ENCODE data around the gene LCE2D. TPM values are rescaled to one million over a fixed set of nuclear protein-coding genes. Genes with fewer than 3 reads are reported as not detected.
"Not testable (repeated sequence)": the region's sequence is repeated elsewhere in the genome, so short reads cannot be mapped to it uniquely, and the experiment has no call there.

LCE2D gene
- total and polyA plus RNA-seq, 8 donors = not detected

GRCh38 chr1:152679459-152679858, 16.3 kb downstream of the LCE2D start:
- peak in 1 of 2 donors; percentile 26 for DNase-seq
- no peaks in the 10 kb centered on the region for H3K36me3 ChIP-seq
- no peak overlapping the region for H3K27ac ChIP-seq
- no peaks in the 10 kb centered on the region for H3K4me1 ChIP-seq
- intact Hi-C loops (cut with DNase I; ENCODE audit: low total_unique reads) = no loop called here
- TF ChIP-seq EP300 (IDR thresholded peaks at IDR 0.05) = no peak
- no peak for TF ChIP-seq CTCF (IDR thresholded peaks at IDR 0.05)
- no peak for TF ChIP-seq POLR2A (IDR thresholded peaks at IDR 0.05)
- no peak for TF ChIP-seq POLR2AphosphoS5 (IDR thresholded peaks at IDR 0.05)
- H3K4me3 ChIP-seq = no peak overlapping the region
- H3K27me3 ChIP-seq = peaks cover 0 to 4% (median 0%) of the 10 kb centered on the region in 3 donors
- 52 to 79% (median 56%) methylated on average over 4 to 6 of the region's 6 CpGs for WGBS, 5 donors
- H3K9me3 ChIP-seq = no peaks in the 10 kb centered on the region

- no peak for DNase-seq
- 56 to 71% (median 63%) methylated on average over 2 of the region's 2 CpGs for WGBS, 5 donors
- intact Hi-C loops (cut with DNase I; ENCODE audit: low total_unique reads) = no loop called here
Observed at GRCh38 chr1:152681616-152682015, 18.4 kb downstream of the LCE2D start.

DNA sequence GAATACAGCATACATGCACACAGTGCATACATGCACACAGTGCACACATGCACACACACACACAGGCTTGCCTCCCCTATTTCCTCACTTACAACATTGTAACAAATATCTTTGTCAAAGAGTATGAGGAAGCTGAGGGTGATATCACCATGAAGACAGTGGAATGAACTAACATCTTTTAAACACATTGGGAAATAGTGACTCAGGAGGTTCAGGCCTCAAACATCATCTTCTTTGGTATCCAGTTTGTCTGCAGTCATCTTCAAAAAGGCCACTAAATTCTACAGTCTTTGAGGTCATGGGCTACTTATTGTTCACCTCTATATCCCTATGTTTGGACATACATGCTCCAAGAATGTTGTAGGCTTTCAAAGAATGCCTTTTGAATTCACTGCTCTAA, 20.7 kb downstream of the LCE2D start:
- DNase-seq = no peak
- Histone ChIP-seq H3K36me3 (no peaks in the 10 kb centered on the region), H3K9me3 (no peaks in the 10 kb centered on the region), H3K4me3 (no peak overlapping the region), H3K4me1 (no peaks in the 10 kb centered on the region), H3K27me3 (no peaks in the 10 kb centered on the region), H3K27ac (no peak overlapping the region)
- intact Hi-C loops (cut with DNase I; ENCODE audit: low total_unique reads) = no loop called here
- TF ChIP-seq CTCF (IDR thresholded peaks at IDR 0.05) (no peak), POLR2AphosphoS5 (IDR thresholded peaks at IDR 0.05) (no peak), POLR2A (IDR thresholded peaks at IDR 0.05) (no peak), EP300 (IDR thresholded peaks at IDR 0.05) (no peak)

More at GRCh38 chr1:152681616-152682015, 18.4 kb downstream of the LCE2D start:
- TF ChIP-seq CTCF (IDR thresholded peaks at IDR 0.05) (no peak), POLR2AphosphoS5 (IDR thresholded peaks at IDR 0.05) (no peak), POLR2A (IDR thresholded peaks at IDR 0.05) (no peak), EP300 (IDR thresholded peaks at IDR 0.05) (no peak)
- H3K27ac ChIP-seq = no peak overlapping the region
- no peaks in the 10 kb centered on the region for H3K36me3 ChIP-seq
- H3K9me3 ChIP-seq = no peaks in the 10 kb centered on the region
- no peaks in the 10 kb centered on the region for H3K27me3 ChIP-seq
- no peak overlapping the region for H3K4me3 ChIP-seq
- no peaks in the 10 kb centered on the region for H3K4me1 ChIP-seq

GRCh38 chr1:152685823-152686222, 22.6 kb downstream of the LCE2D start, which contains the start of gene LCE2B:
Gene LCE2B (plus strand): TSS chr1:152686123. CDS start chr1:152686844, 721 bp downstream.
- DNase-seq; intact Hi-C loops (cut with DNase I; ENCODE audit: low total_unique reads); H3K27ac ChIP-seq; H3K9me3 ChIP-seq; H3K4me3 ChIP-seq; H3K27me3 ChIP-seq; H3K36me3 ChIP-seq; H3K4me1 ChIP-seq: not testable (repeated sequence)
- 63 to 84% (median 69%) methylated on average over 4 of the region's 4 CpGs for WGBS, 5 donors

DNA sequence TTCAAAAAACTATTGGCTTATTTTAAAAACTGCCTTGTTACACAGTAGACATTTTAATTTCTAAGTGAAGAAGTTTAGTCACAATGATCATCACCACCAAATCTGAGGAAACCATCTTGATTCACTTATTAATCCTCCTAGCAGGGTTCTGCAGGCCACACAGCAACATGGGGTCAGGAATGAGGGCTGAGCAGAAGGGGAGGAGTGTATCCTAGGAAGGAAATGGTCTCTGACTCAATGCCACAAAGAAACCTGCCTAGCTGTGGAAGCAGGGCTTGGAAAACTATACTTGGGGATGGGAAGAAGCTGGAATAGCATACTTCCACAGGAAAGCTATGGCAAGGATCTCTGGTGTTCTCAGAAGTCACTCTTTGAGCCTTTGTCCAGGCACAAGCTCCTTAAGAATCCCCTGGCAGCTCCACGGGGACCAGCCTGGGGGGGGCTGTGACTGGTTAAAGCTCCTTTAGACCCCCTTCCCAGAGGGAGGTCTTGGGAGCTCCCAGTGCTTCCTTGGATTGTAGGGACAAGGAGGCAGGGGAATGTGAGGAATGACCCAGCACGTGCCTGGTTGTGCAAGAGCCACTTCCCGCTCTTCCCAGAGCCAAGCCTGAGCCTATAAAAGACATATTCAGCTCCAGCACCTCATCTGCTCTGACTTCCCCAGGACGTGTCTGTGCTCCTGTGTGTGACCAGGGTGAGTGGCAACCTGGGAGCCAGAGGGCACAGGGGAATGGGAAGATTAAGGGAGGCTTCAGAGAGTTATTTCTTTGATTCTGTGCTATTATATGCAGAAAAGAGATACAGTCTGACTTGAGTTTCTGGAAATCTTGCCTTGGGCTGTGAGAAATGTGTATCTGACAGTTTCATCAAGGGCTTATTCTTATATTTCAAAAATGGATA, 34.8 kb downstream of the LCE2D start, which contains the start of gene LCE2A:
TSS of gene LCE2A (plus strand) at position 645 of the 900 bp plus-strand sequence. CDS start 557 bp downstream, outside the sequence.
- no peaks in the 10 kb centered on the region for H3K36me3 ChIP-seq
- DNase-seq = no peak
- 40 to 61% (median 50%) methylated on average over 4 of the region's 4 CpGs for WGBS, 5 donors
- H3K9me3 ChIP-seq = peaks cover 0 to 3% (median 0%) of the 10 kb centered on the region in 4 donors
- H3K4me3 ChIP-seq = no peak within 1 kb of the TSS
- H3K4me1 ChIP-seq = no peaks in the 10 kb centered on the region
- intact Hi-C loops (cut with DNase I; ENCODE audit: low total_unique reads) = no loop called here
- no peak for TF ChIP-seq CTCF (IDR thresholded peaks at IDR 0.05)
- TF ChIP-seq EP300 (IDR thresholded peaks at IDR 0.05) = no peak
- TF ChIP-seq POLR2A (IDR thresholded peaks at IDR 0.05) = no peak
- no peak for TF ChIP-seq POLR2AphosphoS5 (IDR thresholded peaks at IDR 0.05)
- no peaks in the 10 kb centered on the region for H3K27me3 ChIP-seq
- H3K27ac ChIP-seq = no peak within 1 kb of the TSS
